Testis (tissue), 3 donors: ENCODE measurements around the gene PRKAB2. TPM values are rescaled to one million over a fixed set of nuclear protein-coding genes. Genes with fewer than 3 reads are reported as not detected.

Experiments
- DNase-seq: peaks from one replicate; pipeline ENCODE4 v3.0.0-alpha.2; 2019
- H3K27ac ChIP-seq, 2 donors: fragments of 200-600 bp; sonication (generic); one replicate each; pipeline ENCODE4 v1.5.1; 2019
- H3K27me3 ChIP-seq: fragments of 200-600 bp; sonication (generic); one replicate; pipeline ENCODE4 v1.5.1; 2019
- H3K36me3 ChIP-seq: fragments of 200-600 bp; sonication (generic); one replicate; pipeline ENCODE4 v1.5.1; 2017; ENCODE audit warnings: low read depth; ENCODE audit errors: missing control alignments
- H3K4me1 ChIP-seq: fragments of 200-600 bp; sonication (generic); one replicate; pipeline ENCODE4 v1.5.1; 2019
- H3K4me3 ChIP-seq, 2 donors: fragments of 200-600 bp; sonication (generic); one replicate each; pipeline ENCODE4 v1.5.1; 2017 to 2019
- H3K9me3 ChIP-seq: fragments of 200-600 bp; sonication (generic); one replicate; pipeline ENCODE4 v1.5.1; 2017
- CTCF ChIP-seq, 3 experiments: fragments of 450-650 bp in 2 of 3; fragments of 200-600 bp in 1 of 3; sonication (generic) in 1 of 3; IDR thresholded peaks; one replicate each; pipeline ENCODE4 v1.5.1; 2016 to 2019; ENCODE audit warnings: antibody characterized with exemption in 3 of 3, mild to moderate bottlenecking in 2 of 3, moderate library complexity in 1 of 3
- POLR2A ChIP-seq: fragments of 450-650 bp; IDR thresholded peaks from one replicate; pipeline ENCODE4 v1.6.1; 2017; ENCODE audit warnings: antibody characterized with exemption, mild to moderate bottlenecking, moderate library complexity
- WGBS, 2 donors: methylation state at CpG; one replicate each; pipeline ENCODE4 v1.1.5; 2018; 5-methylcytosine and 5-hydroxymethylcytosine counted together
- intact Hi-C: fragments of 100-400 bp; cut with DNase I; formaldehyde crosslinking; loops from one replicate; pipeline ENCODE4 v1.15.1; 2023; ENCODE audit warnings: low total_unique reads
- polyA plus RNA-seq: library from polyadenylated mRNA; stranded (reverse); fragments of 350-450 nt; fragmentation: Illumina TruSeq; extraction: RNeasy Lipid Tissue Mini Kit (QIAGEN cat#74804); gene quantifications from one replicate; pipeline ENCODE4 v1.2.3, GENCODE V29; 2014; ENCODE audit warnings: low read depth, low replicate concordance; ENCODE audit not compliant: insufficient read depth
- total RNA-seq, 2 donors: library from RNA; depleted of rRNA; stranded (reverse); fragments of >200 nt; gene quantifications; one replicate each; pipeline ENCODE4 v1.2.3, GENCODE V29; 2016

PRKAB2 gene
- total and polyA plus RNA-seq, 3 donors from 2014 or later = 14.6 to 20.7 (median 15.5) TPM

DNA sequence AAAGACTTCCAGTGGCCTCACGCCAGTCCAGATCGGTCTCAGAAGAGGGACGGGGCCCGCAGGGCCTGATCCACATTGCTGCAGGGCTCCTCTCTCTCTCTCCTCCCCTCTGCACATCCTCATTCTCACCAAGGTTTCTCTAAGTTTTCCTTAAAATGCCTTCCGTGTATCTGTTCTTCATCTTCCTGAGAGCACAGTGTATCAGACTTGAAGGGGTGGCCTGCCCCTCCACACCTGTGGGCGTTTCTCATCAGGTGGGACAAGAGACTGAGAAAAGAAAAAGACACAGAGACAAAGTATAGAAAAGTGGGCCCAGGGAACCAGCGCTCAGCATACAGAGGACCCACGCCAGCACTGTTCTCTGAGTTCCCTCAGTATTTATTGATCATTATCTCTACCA is 66.4 kb downstream of the PRKAB2 start:
- DNase-seq = no peak
- no peak overlapping the region for H3K27ac ChIP-seq
- no peaks in the 10 kb centered on the region for H3K4me1 ChIP-seq
- no peak for TF ChIP-seq CTCF (IDR thresholded peaks at IDR 0.05)
- TF ChIP-seq POLR2A = no peak
- intact Hi-C loops = no loop called here
- WGBS, 2 donors = 85 to 88% methylated on average over 8 of the region's 8 CpGs
- H3K9me3 ChIP-seq = no peaks in the 10 kb centered on the region
- no peaks in the 10 kb centered on the region for H3K27me3 ChIP-seq
- no peaks in the 10 kb centered on the region for H3K36me3 ChIP-seq
- H3K4me3 ChIP-seq = no peak overlapping the region

Other genes with a start within 250 kb of the PRKAB2 start
- 10 to 100 TPM; 19.8 to 24.9 TPM for gene NBPF12, start 234.1 kb downstream of the PRKAB2 start, total RNA-seq
- 20.1 TPM for gene NBPF12, start 234.1 kb downstream of the PRKAB2 start, polyA plus RNA-seq
- 1 to 10 TPM; 6.4 to 9.8 TPM for gene FMO5, start 52.9 kb upstream of the PRKAB2 start, total RNA-seq
- gene FMO5, start 52.9 kb upstream of the PRKAB2 start, polyA plus RNA-seq = 11.0 TPM
- gene CHD1L, start 70.2 kb upstream of the PRKAB2 start, total RNA-seq = 10 to 100 TPM; 29.7 to 43.9 TPM
- 50.9 TPM for gene CHD1L, start 70.2 kb upstream of the PRKAB2 start, polyA plus RNA-seq